Hepatocyte (in vitro differentiated cells): Measurements from ENCODE around the gene YIPF5. TPM values are rescaled to one million over a fixed set of nuclear protein-coding genes. Genes with fewer than 3 reads are reported as not detected.

Experiments used
- DNase-seq: peaks from one replicate; pipeline ENCODE4 v3.0.0-alpha.2; 2016; ENCODE audit warnings: low spot score
- H2AFZ ChIP-seq: fragments of 200-600 bp; sonication (generic); 2 replicates; pipeline ENCODE4 v1.6.0; 2016; ENCODE audit warnings: antibody characterized with exemption, mild to moderate bottlenecking
- H3K27ac ChIP-seq: fragments of 200-600 bp; sonication (generic); 2 replicates; pipeline ENCODE4 v1.5.1; 2016; ENCODE audit warnings: mild to moderate bottlenecking
- H3K27me3 ChIP-seq: fragments of 200-600 bp; sonication (generic); 2 replicates; pipeline ENCODE4 v1.6.1; 2016
- H3K36me3 ChIP-seq: fragments of 200-600 bp; sonication (generic); replicated peaks from 2 replicates; pipeline ENCODE4 v1.5.1; 2016; ENCODE audit warnings: low read depth; ENCODE audit not compliant: insufficient read depth
- H3K4me1 ChIP-seq: fragments of 200-600 bp; sonication (generic); 2 replicates; pipeline ENCODE4 v1.5.1; 2016; ENCODE audit warnings: mild to moderate bottlenecking, moderate library complexity; ENCODE audit not compliant: insufficient read depth
- H3K4me2 ChIP-seq: fragments of 200-600 bp; sonication (generic); 2 replicates; pipeline ENCODE4 v1.6.0; 2016
- H3K4me3 ChIP-seq: fragments of 200-600 bp; sonication (generic); 2 replicates; pipeline ENCODE4 v1.5.1; 2016; ENCODE audit warnings: mild to moderate bottlenecking
- H3K79me2 ChIP-seq: fragments of 200-600 bp; sonication (generic); 2 replicates; pipeline ENCODE4 v1.6.0; 2017; ENCODE audit warnings: mild to moderate bottlenecking
- H3K9me2 ChIP-seq: fragments of 200-600 bp; sonication (generic); replicated peaks from 2 replicates; pipeline ENCODE4 v1.6.0; 2017; ENCODE audit warnings: mild to moderate bottlenecking; ENCODE audit not compliant: insufficient read depth
- H3K9me3 ChIP-seq: fragments of 200-600 bp; sonication (generic); 2 replicates; pipeline ENCODE4 v1.5.1; 2016; ENCODE audit warnings: low read depth, mild to moderate bottlenecking
- H4K20me1 ChIP-seq: fragments of 200-600 bp; sonication (generic); 2 replicates; pipeline ENCODE4 v1.6.0; 2016; ENCODE audit warnings: mild to moderate bottlenecking; ENCODE audit not compliant: insufficient read depth, poor library complexity, severe bottlenecking
- CTCF ChIP-seq: fragments of 200-600 bp; sonication (generic); IDR thresholded peaks from 2 replicates; pipeline ENCODE4 v1.5.1; 2016; ENCODE audit warnings: antibody characterized with exemption, mild to moderate bottlenecking; ENCODE audit not compliant: poor library complexity
- EZH2 ChIP-seq: fragments of 200-600 bp; sonication (generic); IDR thresholded peaks from 2 replicates; pipeline ENCODE4 v1.6.1; 2016; ENCODE audit warnings: antibody characterized with exemption, mild to moderate bottlenecking, borderline replicate concordance
- EZH2phosphoT487 ChIP-seq: fragments of 200-600 bp; sonication (generic); IDR thresholded peaks from one replicate; pipeline ENCODE4 v1.6.1; 2018; ENCODE audit warnings: antibody characterized with exemption, mild to moderate bottlenecking, low read depth, moderate library complexity; ENCODE audit not compliant: unreplicated experiment, severe bottlenecking
- WGBS: methylation state at CpG from one replicate; pipeline ENCODE4 v1.1.6; 2016; ENCODE audit warnings: low lambda C conversion rate; ENCODE audit errors: missing lambda C conversion rate; 5-methylcytosine and 5-hydroxymethylcytosine counted together
- polyA plus RNA-seq: library from polyadenylated mRNA; unstranded; fragments of >200 nt; fragmentation: Nextera tagmentation; extraction: Ambion mirVana; gene quantifications from 2 replicates; pipeline ENCODE4 v1.2.1, GENCODE V29; 2016
- total RNA-seq: library from RNA; depleted of rRNA; stranded (reverse); fragments of >200 nt; gene quantifications from 2 replicates; pipeline ENCODE4 v1.2.3, GENCODE V29; 2014

YIPF5 gene
- total and polyA plus RNA-seq, 2 experiments from 2014 or later, result 82.3 to 119 TPM

GRCh38 chr5:144151026-144151425 is 19.4 kb downstream of the YIPF5 start:
- whole genome bisulfite sequencing, result 93% methylated on average over 3 of the region's 3 CpGs
- H2AFZ ChIP-seq, result no peak overlapping the region

GRCh38 chr5:144144956-144145751 is 25.3 kb downstream of the YIPF5 start:
- Histone ChIP-seq H3K4me3 (no peak overlapping the region), H3K79me2 (no peaks in the 10 kb centered on the region), H3K9me2 (no peaks in the 10 kb centered on the region), H2AFZ (no peak overlapping the region), H3K27me3 (no peaks in the 10 kb centered on the region), H3K9me3 (no peaks in the 10 kb centered on the region), H3K27ac (no peak overlapping the region), H3K36me3 (no peaks in the 10 kb centered on the region), H3K4me2 (no peak overlapping the region), H3K4me1 (peaks cover 4% of the 10 kb centered on the region), H4K20me1 (no peaks in the 10 kb centered on the region)
- TF ChIP-seq EZH2, result no peak
- no peak for TF ChIP-seq EZH2phosphoT487
- no peak for TF ChIP-seq CTCF
- 52% methylated on average over 4 of the region's 4 CpGs for WGBS
- DNase-seq, result no peak

More at GRCh38 chr5:144151026-144151425, 19.4 kb downstream of the YIPF5 start:
- no peaks in the 10 kb centered on the region for H3K79me2 ChIP-seq
- H4K20me1 ChIP-seq, result no peaks in the 10 kb centered on the region
- no peaks in the 10 kb centered on the region for H3K9me2 ChIP-seq
- H3K9me3 ChIP-seq, result no peaks in the 10 kb centered on the region
- DNase-seq, result no peak
- no peak overlapping the region for H3K4me2 ChIP-seq
- TF ChIP-seq EZH2, result no peak
- no peak for TF ChIP-seq EZH2phosphoT487
- TF ChIP-seq CTCF, result no peak
- no peaks in the 10 kb centered on the region for H3K4me1 ChIP-seq
- H3K27me3 ChIP-seq, result no peaks in the 10 kb centered on the region
- no peaks in the 10 kb centered on the region for H3K36me3 ChIP-seq
- no peak overlapping the region for H3K27ac ChIP-seq
- no peak overlapping the region for H3K4me3 ChIP-seq

GRCh38 chr5:144143625-144144024 is 26.8 kb downstream of the YIPF5 start:
- Histone ChIP-seq H3K9me2 (no peaks in the 10 kb centered on the region), H3K9me3 (no peaks in the 10 kb centered on the region), H3K4me3 (no peak overlapping the region), H3K4me1 (peaks cover 4% of the 10 kb centered on the region), H3K79me2 (no peaks in the 10 kb centered on the region), H3K27me3 (no peaks in the 10 kb centered on the region), H2AFZ (no peak overlapping the region), H3K4me2 (no peak overlapping the region), H3K36me3 (no peaks in the 10 kb centered on the region), H4K20me1 (no peaks in the 10 kb centered on the region), H3K27ac (no peak overlapping the region)
- WGBS, result 94% methylated on average over 1 of the region's 1 CpG
- no peak for TF ChIP-seq CTCF
- TF ChIP-seq EZH2phosphoT487, result no peak
- TF ChIP-seq EZH2, result no peak
- DNase-seq, result no peak
